ENCODE measurements around the gene NRG2.

- TF ChIP-seq POLR2A (IDR thresholded peaks at IDR 0.05; ENCODE audit: extremely low read depth, insufficient read length) (no peak), CTCF (IDR thresholded peaks at IDR 0.05; ENCODE audit: low read depth, low read length) (no peak)
Measured at GRCh38 chr5:140041099-140041491, 2.0 kb downstream of the NRG2 start.

Data from NB4 (cell line).